SK-N-SH treated with all-trans-retinoic acid at 6 μM for 48 hours (cell line): ENCODE results near the gene TTC23.

Experiments
- ATAC-seq: fragments of 200-7000 bp; cut with Tn5 transposase; 3 replicates; pipeline ENCODE4 v1.9.1; 2020; ENCODE audit warnings: mild to moderate bottlenecking, moderate library complexity
- BACH2 ChIP-seq: fragments of 250-450 bp; sonication (Bioruptor Pico); IDR thresholded peaks from 2 replicates; pipeline ENCODE4 v1.9.0; 2021; ENCODE audit warnings: mild to moderate bottlenecking, borderline replicate concordance
- CREB5 ChIP-seq: fragments of 250-450 bp; sonication (Bioruptor Pico); IDR thresholded peaks from 2 replicates; pipeline ENCODE4 v1.5.1; 2020; ENCODE audit warnings: low read depth, mild to moderate bottlenecking, moderate library complexity
- CSDC2 ChIP-seq: fragments of 250-450 bp; sonication (Bioruptor Pico); IDR thresholded peaks from 2 replicates; pipeline ENCODE4 v1.5.0; 2020; ENCODE audit warnings: mild to moderate bottlenecking, moderate library complexity
- CSRNP3 ChIP-seq: fragments of 250-450 bp; sonication (Bioruptor Pico); IDR thresholded peaks from 2 replicates; pipeline ENCODE4 v1.5.1; 2021; ENCODE audit warnings: mild to moderate bottlenecking, moderate library complexity
- ESRRG ChIP-seq: fragments of 250-450 bp; sonication (Bioruptor Pico); IDR thresholded peaks from 2 replicates; pipeline ENCODE4 v1.6.1; 2021; ENCODE audit warnings: mild to moderate bottlenecking
- ISL1 ChIP-seq: fragments of 250-450 bp; sonication (Bioruptor Pico); IDR thresholded peaks from 2 replicates; pipeline ENCODE4 v2.1.2; 2022; ENCODE audit warnings: mild to moderate bottlenecking, moderate library complexity
- OSR1 ChIP-seq: fragments of 250-450 bp; sonication (Bioruptor Pico); IDR thresholded peaks from 2 replicates; pipeline ENCODE4 v1.8.0; 2022; ENCODE audit warnings: moderate library complexity, mild to moderate bottlenecking, inconsistent platforms
- PATZ1 ChIP-seq: fragments of 250-450 bp; sonication (Bioruptor Pico); IDR thresholded peaks from 2 replicates; pipeline ENCODE4 v1.8.0; 2020; ENCODE audit warnings: mild to moderate bottlenecking, moderate library complexity, borderline replicate concordance
- POU6F1 ChIP-seq: fragments of 250-450 bp; sonication (Bioruptor Pico); IDR thresholded peaks from 2 replicates; pipeline ENCODE4 v1.8.0; 2021; ENCODE audit warnings: low read depth, mild to moderate bottlenecking, moderate library complexity, borderline replicate concordance
- PPARA ChIP-seq: fragments of 250-450 bp; sonication (Bioruptor Pico); IDR thresholded peaks from 2 replicates; pipeline ENCODE4 v1.5.0; 2020; ENCODE audit warnings: mild to moderate bottlenecking, borderline replicate concordance
- RARB ChIP-seq: fragments of 250-450 bp; sonication (Bioruptor Pico); IDR thresholded peaks from 2 replicates; pipeline ENCODE4 v1.8.0; 2021; ENCODE audit warnings: mild to moderate bottlenecking, moderate library complexity
- SNAI2 ChIP-seq: fragments of 250-450 bp; sonication (Bioruptor Pico); IDR thresholded peaks from 2 replicates; pipeline ENCODE4 v1.5.0; 2020; ENCODE audit warnings: mild to moderate bottlenecking, moderate library complexity
- TCF4 ChIP-seq: fragments of 250-450 bp; sonication (Bioruptor Pico); IDR thresholded peaks from 2 replicates; pipeline ENCODE4 v1.8.0; 2021; ENCODE audit warnings: mild to moderate bottlenecking, moderate library complexity, borderline replicate concordance
- TOX ChIP-seq: fragments of 250-450 bp; sonication (Bioruptor Pico); IDR thresholded peaks from 2 replicates; pipeline ENCODE4 v1.8.0; 2021; ENCODE audit warnings: mild to moderate bottlenecking, moderate library complexity, borderline replicate concordance
- TSHZ2 ChIP-seq: fragments of 250-450 bp; sonication (Bioruptor Pico); IDR thresholded peaks from 2 replicates; pipeline ENCODE4 v1.5.0; 2020; ENCODE audit warnings: mild to moderate bottlenecking, moderate library complexity
- ZFP3 ChIP-seq: fragments of 250-450 bp; sonication (Bioruptor Pico); IDR thresholded peaks from 2 replicates; pipeline ENCODE4 v1.5.0; 2020; ENCODE audit warnings: mild to moderate bottlenecking, moderate library complexity
- ZFP30 ChIP-seq: fragments of 450-650 bp; formaldehyde crosslinking; IDR thresholded peaks from 2 replicates; pipeline ENCODE4 v1.5.0; 2022; ENCODE audit warnings: mild to moderate bottlenecking, moderate library complexity
- ZNF565 ChIP-seq: fragments of 450-650 bp; formaldehyde crosslinking; conservative IDR thresholded peaks from 2 replicates; pipeline ENCODE4 v1.5.0; 2020; ENCODE audit warnings: low read depth, mild to moderate bottlenecking, moderate library complexity
- ZNF70 ChIP-seq: fragments of 450-650 bp; formaldehyde crosslinking; IDR thresholded peaks from 2 replicates; pipeline ENCODE4 v1.5.0; 2020; ENCODE audit warnings: mild to moderate bottlenecking, moderate library complexity
- ZNF8 ChIP-seq: fragments of 450-650 bp; formaldehyde crosslinking; IDR thresholded peaks from 2 replicates; pipeline ENCODE4 v1.5.0; 2020; ENCODE audit warnings: mild to moderate bottlenecking, moderate library complexity

The TTC23 gene

GRCh38 chr15:99250494-99250856 lies 1.1 kb upstream of the TTC23 start:
- ATAC-seq = no peak

GRCh38 chr15:99250001-99250400 lies 620 bp upstream of the TTC23 start:
- ATAC-seq = no peak
- TF ChIP-seq ZNF70 (CRISPR knock-in tag) (no peak), OSR1 (CRISPR knock-in tag) (no peak), CSRNP3 (CRISPR knock-in tag) (no peak), ESRRG (no peak), ZNF565 (CRISPR knock-in tag) (no peak), ZNF8 (CRISPR knock-in tag) (no peak), CREB5 (no peak), TOX (CRISPR knock-in tag) (no peak), ZFP3 (no peak), BACH2 (no peak)

More at GRCh38 chr15:99250494-99250856, 1.1 kb upstream of the TTC23 start:
- TF ChIP-seq TCF4 (CRISPR knock-in tag) = no peak
- TF ChIP-seq TSHZ2 (CRISPR knock-in tag) = no peak
- TF ChIP-seq POU6F1 (CRISPR knock-in tag) = no peak
- no peak for TF ChIP-seq ZNF565 (CRISPR knock-in tag)
- TF ChIP-seq OSR1 (CRISPR knock-in tag) = no peak
- no peak for TF ChIP-seq PPARA (CRISPR knock-in tag)
- no peak for TF ChIP-seq ISL1
- no peak for TF ChIP-seq ZFP30
- TF ChIP-seq RARB = no peak
- TF ChIP-seq TOX (CRISPR knock-in tag) = no peak
- TF ChIP-seq BACH2 = no peak
- no peak for TF ChIP-seq PATZ1 (CRISPR knock-in tag)
- TF ChIP-seq CSDC2 = no peak
- no peak for TF ChIP-seq CSRNP3 (CRISPR knock-in tag)
- no peak for TF ChIP-seq CREB5
- no peak for TF ChIP-seq SNAI2
